ENCODE results near the gene BEND7. TPM values are rescaled to one million over a fixed set of nuclear protein-coding genes. Genes with fewer than 3 reads are reported as not detected.

BEND7 gene
- total RNA-seq: 10 to 100 TPM; 10.1 to 44.5 TPM

DNA sequence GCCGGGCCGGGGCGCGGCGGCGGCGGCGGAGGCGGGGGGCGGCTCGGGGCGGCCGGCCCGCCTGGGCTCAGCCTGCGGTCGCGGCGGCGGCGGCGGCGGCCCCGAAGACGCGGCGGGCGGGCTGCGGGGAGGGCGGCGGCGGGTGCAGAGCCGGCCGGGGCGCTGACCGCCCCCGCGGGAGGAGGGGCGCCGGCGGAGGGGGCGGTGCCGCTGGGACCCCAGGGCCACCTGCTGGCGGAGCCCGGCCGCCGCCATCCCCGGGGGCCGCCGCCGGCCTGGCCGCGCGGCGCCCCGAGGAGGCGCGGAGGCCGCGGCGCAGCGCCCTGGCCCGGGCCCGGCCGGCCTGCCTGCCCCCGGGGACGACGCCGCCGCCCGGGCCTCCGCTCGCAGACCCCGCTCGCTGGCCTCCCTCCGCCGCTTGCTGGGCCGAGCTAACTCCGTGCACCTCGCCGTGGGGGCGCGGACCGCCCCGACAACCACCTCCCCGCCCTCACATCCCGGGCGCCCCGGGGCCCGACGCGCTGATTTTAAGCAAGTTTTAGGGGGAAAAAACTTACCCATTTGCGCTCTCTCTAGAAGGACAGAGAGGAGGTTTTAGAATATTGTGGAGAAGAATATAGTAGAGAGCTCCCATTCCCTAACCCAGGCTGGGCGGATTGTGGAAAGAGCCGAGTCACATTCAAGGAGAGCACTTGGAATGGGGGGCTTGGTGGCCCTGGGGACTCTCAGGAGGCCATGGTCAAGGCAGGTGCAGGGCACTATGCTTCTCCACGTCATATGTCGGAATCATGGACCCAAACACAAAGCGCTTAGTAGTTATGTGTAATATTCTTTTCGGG, at the start of gene BEND7:
Gene BEND7 (minus strand): TSS at position 140 of the 839 bp plus-strand sequence. CDS start 481 bp downstream, outside the sequence.
- Histone ChIP-seq H3K4me1 (replicated peaks) (no peaks in the 10 kb centered on the region), H3K4me3 (peak within 1 kb of the TSS; percentile 49 to 53), H3K27me3 (replicated peaks; ENCODE audit: insufficient read depth) (no peaks in the 10 kb centered on the region), H3K27ac (peak within 1 kb of the TSS; percentile 45 to 58), H3K36me3 (no peaks in the 10 kb centered on the region), H3K9me3 (no peaks in the 10 kb centered on the region)
- DNase-seq (ENCODE audit: low spot score): no peak
- intact Hi-C loops (cut with DNase I): no loop called here
- WGBS: 6% methylated on average over 31 of the region's 98 CpGs
- TF ChIP-seq CTCF (IDR thresholded peaks at IDR 0.05) (no peak), POLR2A (IDR thresholded peaks at IDR 0.05) (no peak), POLR2AphosphoS5 (IDR thresholded peaks at IDR 0.05) (no peak)

DNA sequence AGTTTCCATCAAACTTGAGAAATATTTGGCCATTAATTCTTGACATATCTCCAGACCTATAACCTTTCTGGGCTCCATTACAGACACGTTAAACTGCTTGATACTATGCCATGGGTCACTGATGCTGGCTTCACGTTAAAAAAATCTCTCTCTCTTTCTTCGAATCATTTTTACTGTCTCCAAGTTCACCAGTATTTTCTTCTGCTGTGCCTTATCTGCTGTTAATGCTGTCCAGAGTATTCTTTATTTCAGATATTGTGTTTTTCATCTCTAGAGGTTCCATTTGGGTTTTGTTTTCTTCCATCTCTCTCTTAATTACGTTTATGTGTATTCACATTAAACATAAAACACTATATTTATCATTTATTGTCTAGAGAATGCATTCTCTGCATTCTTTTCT, 45.1 kb upstream of the BEND7 start:
- no peaks in the 10 kb centered on the region for H3K36me3 ChIP-seq
- no peaks in the 10 kb centered on the region for H3K9me3 ChIP-seq
- no peak overlapping the region for H3K27ac ChIP-seq
- intact Hi-C loops (cut with DNase I): no loop called here
- H3K27me3 ChIP-seq (replicated peaks; ENCODE audit: insufficient read depth): no peaks in the 10 kb centered on the region
- TF ChIP-seq POLR2AphosphoS5 (IDR thresholded peaks at IDR 0.05) (no peak), CTCF (IDR thresholded peaks at IDR 0.05) (no peak), POLR2A (IDR thresholded peaks at IDR 0.05) (no peak)
- 62% methylated on average over 4 of the region's 4 CpGs for WGBS
- H3K4me3 ChIP-seq: no peak overlapping the region
- no peak for DNase-seq (ENCODE audit: low spot score)
- no peaks in the 10 kb centered on the region for H3K4me1 ChIP-seq (replicated peaks)

GRCh38 chr10:13571541-13571940, 42.7 kb upstream of the BEND7 start:
- no peak for TF ChIP-seq CTCF (IDR thresholded peaks at IDR 0.05)
- no peak for TF ChIP-seq POLR2AphosphoS5 (IDR thresholded peaks at IDR 0.05)
- no peak for TF ChIP-seq POLR2A (IDR thresholded peaks at IDR 0.05)
- WGBS: 53% methylated on average over 5 of the region's 5 CpGs
- no peaks in the 10 kb centered on the region for H3K27me3 ChIP-seq (replicated peaks; ENCODE audit: insufficient read depth)
- no peaks in the 10 kb centered on the region for H3K9me3 ChIP-seq
- DNase-seq (ENCODE audit: low spot score): no peak
- H3K4me1 ChIP-seq (replicated peaks): no peaks in the 10 kb centered on the region
- no peaks in the 10 kb centered on the region for H3K36me3 ChIP-seq
- intact Hi-C loops (cut with DNase I): no loop called here
- H3K4me3 ChIP-seq: no peak overlapping the region
- H3K27ac ChIP-seq: no peak overlapping the region

GRCh38 chr10:13567030-13567429, 38.2 kb upstream of the BEND7 start:
- no peaks in the 10 kb centered on the region for H3K9me3 ChIP-seq
- TF ChIP-seq CTCF (IDR thresholded peaks at IDR 0.05) (no peak), POLR2A (IDR thresholded peaks at IDR 0.05) (no peak), POLR2AphosphoS5 (IDR thresholded peaks at IDR 0.05) (no peak)
- 93% methylated on average over 1 of the region's 1 CpG for WGBS
- H3K4me3 ChIP-seq: no peak overlapping the region
- H3K27me3 ChIP-seq (replicated peaks; ENCODE audit: insufficient read depth): no peaks in the 10 kb centered on the region
- intact Hi-C loops (cut with DNase I): no loop called here
- H3K36me3 ChIP-seq: no peaks in the 10 kb centered on the region
- H3K4me1 ChIP-seq (replicated peaks): no peaks in the 10 kb centered on the region
- DNase-seq (ENCODE audit: low spot score): no peak
- no peak overlapping the region for H3K27ac ChIP-seq

DNA sequence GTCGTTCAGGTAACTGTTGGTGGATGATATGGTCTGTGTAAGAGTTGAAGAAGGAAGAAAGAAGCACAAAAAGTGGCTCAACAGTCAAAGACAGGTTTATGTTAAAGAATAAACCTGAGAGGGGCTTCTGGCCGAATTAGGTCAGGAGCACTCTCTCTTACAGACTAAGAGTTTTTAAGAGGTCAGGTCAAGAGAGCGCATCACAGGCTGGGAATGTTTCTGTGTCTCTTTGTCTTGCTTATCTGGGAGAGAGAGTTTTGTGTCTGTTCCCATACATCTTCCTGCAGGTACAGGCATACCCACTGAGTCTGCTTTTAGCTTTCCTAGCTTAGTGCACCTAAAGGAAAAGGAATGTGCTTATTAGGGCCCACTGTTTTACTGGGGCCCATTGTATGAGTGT, 35.8 kb upstream of the BEND7 start:
- H3K4me3 ChIP-seq: no peak overlapping the region
- no peaks in the 10 kb centered on the region for H3K9me3 ChIP-seq
- H3K4me1 ChIP-seq (replicated peaks): no peaks in the 10 kb centered on the region
- DNase-seq (ENCODE audit: low spot score): no peak
- no peak for TF ChIP-seq POLR2AphosphoS5 (IDR thresholded peaks at IDR 0.05)
- no peak for TF ChIP-seq POLR2A (IDR thresholded peaks at IDR 0.05)
- TF ChIP-seq CTCF (IDR thresholded peaks at IDR 0.05): no peak
- WGBS: 92% methylated on average over 3 of the region's 3 CpGs
- H3K27ac ChIP-seq: no peak overlapping the region
- intact Hi-C loops (cut with DNase I): no loop called here
- H3K27me3 ChIP-seq (replicated peaks; ENCODE audit: insufficient read depth): no peaks in the 10 kb centered on the region
- no peaks in the 10 kb centered on the region for H3K36me3 ChIP-seq
